Lung (tissue), 12 donors: ENCODE measurements around the gene WDR86. TPM values are rescaled to one million over a fixed set of nuclear protein-coding genes. Genes with fewer than 3 reads are reported as not detected.
A peak's percentile ranks its signal among the peaks of the same experiment; 100 is the strongest.

ENCODE experiments used
- ATAC-seq: fragments of 200-7000 bp; cut with Tn5 transposase; one replicate; pipeline ENCODE4 v1.9.1; 2020; ENCODE audit warnings: moderate number of reproducible peaks; ENCODE audit not compliant: insufficient read depth, low FRiP score
- DNase-seq, 3 donors: peaks; one replicate each; pipeline ENCODE4 v3.0.0-alpha.2; 2013 to 2017
- H3K27ac ChIP-seq, 2 donors: one replicate each; pipeline ENCODE4 v1.5.1; 2013; ENCODE audit warnings: mild to moderate bottlenecking in 2 of 2, moderate library complexity in 2 of 2, control low read depth in 1 of 2, inconsistent platforms in 1 of 2, low read depth in 1 of 2, low read length in 1 of 2
- H3K27me3 ChIP-seq, 3 donors: one replicate each; pipeline ENCODE4 v1.5.1; 2013; ENCODE audit warnings: low read length in 2 of 3; ENCODE audit not compliant: control insufficient read depth in 3 of 3, insufficient read depth in 3 of 3
- H3K36me3 ChIP-seq, 4 donors: one replicate each; pipeline ENCODE4 v1.5.1; 2013; ENCODE audit warnings: low read length in 4 of 4, mild to moderate bottlenecking in 1 of 4, moderate library complexity in 1 of 4; ENCODE audit not compliant: control insufficient read depth in 4 of 4, insufficient read depth in 4 of 4
- H3K4me1 ChIP-seq, 5 donors: one replicate each; pipeline ENCODE4 v1.5.1; 2013; ENCODE audit warnings: low read length in 5 of 5, mild to moderate bottlenecking in 2 of 5, moderate library complexity in 1 of 5; ENCODE audit not compliant: control insufficient read depth in 5 of 5, insufficient read depth in 5 of 5
- H3K4me3 ChIP-seq: one replicate; pipeline ENCODE4 v1.5.1; 2013; ENCODE audit warnings: mild to moderate bottlenecking, control low read depth, moderate library complexity
- H3K9ac ChIP-seq, 2 donors: one replicate each; pipeline ENCODE4 v1.5.1; 2013; ENCODE audit warnings: low read length in 2 of 2, control low read depth in 1 of 2; ENCODE audit not compliant: insufficient read depth in 1 of 2
- H3K9me3 ChIP-seq, 4 donors: one replicate each; pipeline ENCODE4 v1.5.1; 2013; ENCODE audit warnings: low read length in 3 of 4, mild to moderate bottlenecking in 1 of 4, moderate library complexity in 1 of 4; ENCODE audit not compliant: control insufficient read depth in 4 of 4, insufficient read depth in 3 of 4
- WGBS, 2 donors: extraction: QIAGEN DNeasy Blood & Tissue Kit; methylation state at CpG; one replicate each; pipeline ENCODE4 v1.1.7; 2013; 5-methylcytosine and 5-hydroxymethylcytosine counted together
- polyA plus RNA-seq, 2 donors: library from polyadenylated mRNA; stranded (reverse); fragments of 200-250 nt; gene quantifications; one replicate each; pipeline ENCODE4 v1.2.1, GENCODE V29; 2013
- total RNA-seq, 2 donors: library from RNA; depleted of rRNA in 1 of 2; stranded (reverse); fragments of >200 nt in 1 of 2; gene quantifications; one replicate each; pipeline ENCODE4 v1.2.1, GENCODE V29; 2014 to 2021
- TF ChIP-seq, protein P1 (sequence below): IDR thresholded peaks from 2 replicates; pipeline ENCODE4 v1.5.1; 2012; ENCODE audit warnings: mild to moderate bottlenecking; ENCODE audit errors: control extremely low read depth, extremely low read depth
- donor health status: control.
- donor health status: control.
- donor health status: Bipolar disorder and iron deficiency.
- donor health status: healthy.
- donor health status: DM: yes; HTN: yes; CAD: no.

The WDR86 gene
- total and polyA plus RNA-seq, 4 donors: 0.81 to 19.7 (median 2.4) TPM

DNA sequence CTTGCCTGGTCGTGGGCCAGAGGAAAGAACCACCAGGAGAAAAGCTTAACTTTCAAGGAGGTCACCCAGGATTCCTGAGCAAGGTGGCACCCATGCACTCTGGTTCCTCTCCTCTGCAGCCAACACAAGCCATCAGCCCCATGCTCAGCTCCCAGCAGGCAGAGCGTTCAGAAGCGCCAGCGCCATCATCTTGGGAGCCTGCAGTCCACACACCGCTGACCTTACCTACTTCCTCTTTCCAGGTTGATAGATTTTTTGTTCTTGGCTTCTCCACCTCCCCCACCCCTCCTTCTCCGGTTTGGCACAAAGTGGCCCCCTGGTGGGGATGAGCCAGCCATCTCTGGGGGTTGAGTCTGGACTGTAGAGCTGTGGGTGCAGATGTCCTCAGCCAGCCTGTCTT, 1.7 kb upstream of the WDR86 start:
- ATAC-seq (no peak), DNase-seq (no peak)
- Histone ChIP-seq H3K4me3 (no peak overlapping the region), H3K9me3 (no peaks in the 10 kb centered on the region), H3K27me3 (peaks cover 0 to 5% (median 0%) of the 10 kb centered on the region in 3 donors), H3K36me3 (no peaks in the 10 kb centered on the region), H3K9ac (no peak overlapping the region), H3K4me1 (peaks cover 0 to 21% (median 11%) of the 10 kb centered on the region in 5 donors), H3K27ac (no peak overlapping the region)
- 42 to 66% methylated on average over 6 of the region's 6 CpGs for WGBS, 2 donors
- TF ChIP-seq, protein P1, sequence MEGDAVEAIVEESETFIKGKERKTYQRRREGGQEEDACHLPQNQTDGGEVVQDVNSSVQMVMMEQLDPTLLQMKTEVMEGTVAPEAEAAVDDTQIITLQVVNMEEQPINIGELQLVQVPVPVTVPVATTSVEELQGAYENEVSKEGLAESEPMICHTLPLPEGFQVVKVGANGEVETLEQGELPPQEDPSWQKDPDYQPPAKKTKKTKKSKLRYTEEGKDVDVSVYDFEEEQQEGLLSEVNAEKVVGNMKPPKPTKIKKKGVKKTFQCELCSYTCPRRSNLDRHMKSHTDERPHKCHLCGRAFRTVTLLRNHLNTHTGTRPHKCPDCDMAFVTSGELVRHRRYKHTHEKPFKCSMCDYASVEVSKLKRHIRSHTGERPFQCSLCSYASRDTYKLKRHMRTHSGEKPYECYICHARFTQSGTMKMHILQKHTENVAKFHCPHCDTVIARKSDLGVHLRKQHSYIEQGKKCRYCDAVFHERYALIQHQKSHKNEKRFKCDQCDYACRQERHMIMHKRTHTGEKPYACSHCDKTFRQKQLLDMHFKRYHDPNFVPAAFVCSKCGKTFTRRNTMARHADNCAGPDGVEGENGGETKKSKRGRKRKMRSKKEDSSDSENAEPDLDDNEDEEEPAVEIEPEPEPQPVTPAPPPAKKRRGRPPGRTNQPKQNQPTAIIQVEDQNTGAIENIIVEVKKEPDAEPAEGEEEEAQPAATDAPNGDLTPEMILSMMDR: no peak

- ATAC-seq: no peak
- DNase-seq: peak; percentile 77 to 78 (median 78)
- 22 to 26% methylated on average over 55 of the region's 55 CpGs for WGBS, 2 donors
- TF ChIP-seq, protein P1: no peak
- Histone ChIP-seq H3K9me3 (no peaks in the 10 kb centered on the region), H3K4me3 (no peak overlapping the region), H3K27me3 (peaks cover 0 to 5% (median 0%) of the 10 kb centered on the region in 3 donors), H3K9ac (peak overlapping the region in 1 of 2 donors; percentile 28), H3K4me1 (peaks cover 0 to 16% (median 5%) of the 10 kb centered on the region in 5 donors), H3K27ac (no peak overlapping the region), H3K36me3 (no peaks in the 10 kb centered on the region)
Observed at GRCh38 chr7:151410405-151411390, 860 bp upstream of the WDR86 start.

GRCh38 chr7:151408839-151409666, 785 bp downstream of the WDR86 start:
- Histone ChIP-seq H3K36me3 (no peaks in the 10 kb centered on the region), H3K4me1 (peaks cover 0 to 26% (median 7%) of the 10 kb centered on the region in 5 donors), H3K4me3 (no peak overlapping the region), H3K9me3 (peaks cover 0 to 2% (median 0%) of the 10 kb centered on the region in 4 donors), H3K27me3 (peaks cover 0 to 5% (median 0%) of the 10 kb centered on the region in 3 donors), H3K9ac (peak overlapping the region in 1 of 2 donors; percentile 59), H3K27ac (no peak overlapping the region)
- DNase-seq (peak; percentile 42 to 74 (median 66)), ATAC-seq (no peak)
- TF ChIP-seq, protein P1: no peak
- 8 to 10% methylated on average over 47 to 61 of the region's 61 CpGs for WGBS, 2 donors
